ENCODE data around the gene IFNAR1. TPM values are rescaled to one million over a fixed set of nuclear protein-coding genes. Genes with fewer than 3 reads are reported as not detected.
"Not testable (repeated sequence)": the region's sequence is repeated elsewhere in the genome, so short reads cannot be mapped to it uniquely, and the experiment has no call there.

The IFNAR1 gene
- total and polyA plus RNA-seq, 2 experiments from 2014 or later: 26.9 to 33.4 TPM

DNA sequence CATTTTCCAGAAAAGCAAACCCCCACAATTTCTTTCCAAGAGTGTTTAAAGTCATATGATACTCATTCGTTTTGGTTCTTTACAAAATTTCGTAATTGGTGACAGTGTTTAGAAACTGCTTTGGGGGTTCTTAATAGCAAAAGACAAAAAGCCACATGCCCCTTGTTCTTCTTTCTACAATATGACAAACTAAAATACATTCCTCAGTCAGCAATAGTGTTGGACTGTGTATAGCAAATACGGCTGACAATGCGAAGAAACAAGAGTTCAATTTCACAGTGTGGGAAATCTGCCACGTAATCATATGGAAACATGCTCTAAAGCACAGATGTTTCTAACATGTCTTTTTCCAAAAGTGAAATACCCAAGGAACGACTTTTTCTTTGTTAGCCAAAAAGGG is 7.6 kb upstream of the IFNAR1 start:
- TF ChIP-seq EZH2 (IDR thresholded peaks at IDR 0.05; ENCODE audit: borderline replicate concordance): no peak
- no peak for TF ChIP-seq EZH2phosphoT487 (IDR thresholded peaks at IDR 0.05; ENCODE audit: low read depth, severe bottlenecking, unreplicated experiment)
- TF ChIP-seq, protein P1, sequence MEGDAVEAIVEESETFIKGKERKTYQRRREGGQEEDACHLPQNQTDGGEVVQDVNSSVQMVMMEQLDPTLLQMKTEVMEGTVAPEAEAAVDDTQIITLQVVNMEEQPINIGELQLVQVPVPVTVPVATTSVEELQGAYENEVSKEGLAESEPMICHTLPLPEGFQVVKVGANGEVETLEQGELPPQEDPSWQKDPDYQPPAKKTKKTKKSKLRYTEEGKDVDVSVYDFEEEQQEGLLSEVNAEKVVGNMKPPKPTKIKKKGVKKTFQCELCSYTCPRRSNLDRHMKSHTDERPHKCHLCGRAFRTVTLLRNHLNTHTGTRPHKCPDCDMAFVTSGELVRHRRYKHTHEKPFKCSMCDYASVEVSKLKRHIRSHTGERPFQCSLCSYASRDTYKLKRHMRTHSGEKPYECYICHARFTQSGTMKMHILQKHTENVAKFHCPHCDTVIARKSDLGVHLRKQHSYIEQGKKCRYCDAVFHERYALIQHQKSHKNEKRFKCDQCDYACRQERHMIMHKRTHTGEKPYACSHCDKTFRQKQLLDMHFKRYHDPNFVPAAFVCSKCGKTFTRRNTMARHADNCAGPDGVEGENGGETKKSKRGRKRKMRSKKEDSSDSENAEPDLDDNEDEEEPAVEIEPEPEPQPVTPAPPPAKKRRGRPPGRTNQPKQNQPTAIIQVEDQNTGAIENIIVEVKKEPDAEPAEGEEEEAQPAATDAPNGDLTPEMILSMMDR (IDR thresholded peaks at IDR 0.05; ENCODE audit: poor library complexity): no peak
- Histone ChIP-seq H3K79me2 (no peaks in the 10 kb centered on the region), H4K20me1 (ENCODE audit: insufficient read depth, poor library complexity, severe bottlenecking) (no peaks in the 10 kb centered on the region), H3K27me3 (no peaks in the 10 kb centered on the region), H3K9me3 (ENCODE audit: low read depth) (no peaks in the 10 kb centered on the region), H3K4me1 (ENCODE audit: insufficient read depth) (no peaks in the 10 kb centered on the region), H3K9me2 (replicated peaks; ENCODE audit: insufficient read depth) (no peaks in the 10 kb centered on the region), H3K27ac (no peak overlapping the region), H3K36me3 (replicated peaks; ENCODE audit: insufficient read depth, low read depth) (no peaks in the 10 kb centered on the region), H2AFZ (no peak overlapping the region), H3K4me3 (no peak overlapping the region), H3K4me2 (no peak overlapping the region)
- 85% methylated on average over 6 of the region's 6 CpGs for WGBS (ENCODE audit: low lambda C conversion rate, missing lambda C conversion rate)
- DNase-seq (ENCODE audit: low spot score): no peak

DNA sequence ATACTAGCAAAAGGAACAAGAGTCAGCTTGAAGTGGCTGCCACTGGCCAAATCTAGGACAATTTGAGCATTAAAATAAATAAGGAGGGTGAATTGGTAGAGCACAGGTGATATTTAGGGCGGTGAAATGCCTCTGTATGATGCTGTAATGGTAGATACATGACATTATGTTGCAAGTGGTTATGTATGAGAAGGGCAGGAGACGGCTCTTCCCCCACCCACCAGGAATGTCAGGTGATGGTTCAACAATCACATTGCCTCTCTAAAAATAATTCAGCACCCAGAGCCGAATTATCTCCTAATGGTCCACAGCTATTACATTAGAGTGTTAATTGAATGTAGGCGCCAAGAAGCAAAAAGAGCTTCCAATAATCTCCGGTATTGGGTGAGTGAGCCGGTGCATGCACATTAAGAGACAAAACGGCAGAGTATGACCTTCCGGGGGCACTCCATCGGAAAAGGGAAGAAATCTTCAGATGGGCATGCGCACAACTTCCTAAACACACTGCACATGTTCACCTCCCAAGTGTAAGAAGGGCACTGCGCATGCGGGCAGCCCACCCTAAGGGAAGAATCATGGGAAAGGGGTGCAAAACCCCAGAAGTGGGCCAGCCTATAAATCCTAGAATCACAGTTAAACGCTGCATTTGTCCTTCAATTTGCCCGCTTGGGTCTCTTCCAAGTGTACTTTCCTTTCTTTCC is 6.8 kb upstream of the IFNAR1 start:
- H3K27ac ChIP-seq: no peak overlapping the region
- TF ChIP-seq, protein P1 (IDR thresholded peaks at IDR 0.05; ENCODE audit: poor library complexity): no peak
- TF ChIP-seq EZH2phosphoT487 (IDR thresholded peaks at IDR 0.05; ENCODE audit: low read depth, severe bottlenecking, unreplicated experiment) (no peak), EZH2 (IDR thresholded peaks at IDR 0.05; ENCODE audit: borderline replicate concordance) (no peak)
- H3K79me2 ChIP-seq: no peaks in the 10 kb centered on the region
- no peaks in the 10 kb centered on the region for H3K36me3 ChIP-seq (replicated peaks; ENCODE audit: insufficient read depth, low read depth)
- no peak for DNase-seq (ENCODE audit: low spot score)
- H3K4me3 ChIP-seq: no peak overlapping the region
- no peaks in the 10 kb centered on the region for H3K9me3 ChIP-seq (ENCODE audit: low read depth)
- no peaks in the 10 kb centered on the region for H3K4me1 ChIP-seq (ENCODE audit: insufficient read depth)
- H4K20me1 ChIP-seq (ENCODE audit: insufficient read depth, poor library complexity, severe bottlenecking): no peaks in the 10 kb centered on the region
- H3K4me2 ChIP-seq: no peak overlapping the region
- no peaks in the 10 kb centered on the region for H3K9me2 ChIP-seq (replicated peaks; ENCODE audit: insufficient read depth)
- H3K27me3 ChIP-seq: no peaks in the 10 kb centered on the region
- no peak overlapping the region for H2AFZ ChIP-seq
- WGBS (ENCODE audit: low lambda C conversion rate, missing lambda C conversion rate): 89% methylated on average over 14 of the region's 14 CpGs

DNA sequence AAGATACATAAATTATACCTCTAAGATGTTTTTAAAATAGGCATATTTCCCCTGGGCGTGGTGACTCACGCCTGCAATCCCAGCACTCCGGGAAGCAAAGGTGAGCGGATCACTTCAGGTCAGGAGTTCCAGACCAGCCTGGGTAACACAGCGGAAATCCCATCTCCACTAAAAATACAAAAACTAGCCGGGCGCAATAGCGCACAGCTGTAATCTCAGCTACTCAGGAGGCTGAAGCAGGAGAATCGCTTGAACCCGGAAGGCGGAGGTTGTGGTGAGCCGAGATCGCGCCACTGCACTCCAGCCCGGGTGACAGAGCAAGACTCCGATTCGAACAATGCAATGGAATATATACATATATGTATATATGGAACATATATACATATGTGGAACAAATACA is 3.8 kb upstream of the IFNAR1 start:
- not testable (repeated sequence) for H3K4me1 ChIP-seq (ENCODE audit: insufficient read depth); H3K9me3 ChIP-seq (ENCODE audit: low read depth); H3K27me3 ChIP-seq; DNase-seq (ENCODE audit: low spot score); H4K20me1 ChIP-seq (ENCODE audit: insufficient read depth, poor library complexity, severe bottlenecking); H3K36me3 ChIP-seq (replicated peaks; ENCODE audit: insufficient read depth, low read depth); H2AFZ ChIP-seq; H3K4me2 ChIP-seq; H3K79me2 ChIP-seq; H3K4me3 ChIP-seq; H3K9me2 ChIP-seq (replicated peaks; ENCODE audit: insufficient read depth); H3K27ac ChIP-seq
- 90% methylated on average over 17 of the region's 17 CpGs for WGBS (ENCODE audit: low lambda C conversion rate, missing lambda C conversion rate)

DNA sequence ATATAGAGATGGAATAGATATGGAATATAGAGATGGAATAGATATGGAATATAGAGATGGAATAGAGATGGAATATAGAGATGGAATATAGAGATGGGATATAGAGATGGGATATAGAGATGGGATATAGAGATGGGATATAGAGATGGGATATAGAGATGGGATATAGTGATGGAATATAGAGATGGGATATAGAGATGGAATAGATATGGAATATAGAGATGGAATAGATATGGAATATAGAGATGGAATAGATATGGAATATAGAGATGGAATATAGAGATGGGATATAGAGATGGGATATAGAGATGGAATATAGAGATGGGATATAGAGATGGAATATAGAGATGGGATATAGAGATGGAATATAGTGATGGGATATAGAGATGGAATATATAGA is 1.2 kb upstream of the IFNAR1 start:
- not testable (repeated sequence) for H3K9me3 ChIP-seq (ENCODE audit: low read depth); DNase-seq (ENCODE audit: low spot score); H3K27me3 ChIP-seq; H3K27ac ChIP-seq; H3K36me3 ChIP-seq (replicated peaks; ENCODE audit: insufficient read depth, low read depth); H4K20me1 ChIP-seq (ENCODE audit: insufficient read depth, poor library complexity, severe bottlenecking); H3K9me2 ChIP-seq (replicated peaks; ENCODE audit: insufficient read depth); H2AFZ ChIP-seq
- Histone ChIP-seq H3K4me2 (peak overlapping the region; percentile 78), H3K4me3 (peak overlapping the region; percentile 66), H3K4me1 (ENCODE audit: insufficient read depth) (peaks cover 10% of the 10 kb centered on the region), H3K79me2 (peaks cover 31% of the 10 kb centered on the region)

Data from hepatocyte (in vitro differentiated cells).